GM12865 (cell line): Measurements from ENCODE around the gene TTC28.

Experiments
- DNase-seq: peaks from one replicate; pipeline ENCODE4 v3.0.0; 2010; ENCODE audit warnings: low read depth
- H3K4me3 ChIP-seq: 2 replicates; pipeline ENCODE4 v1.5.1; 2011; ENCODE audit warnings: mild to moderate bottlenecking, low read depth, low read length, control low read depth
- CTCF ChIP-seq: IDR thresholded peaks from 2 replicates; pipeline ENCODE4 v1.5.1; 2011; ENCODE audit warnings: low read length, control low read depth, low read depth, inconsistent platforms; ENCODE audit not compliant: insufficient read depth; ENCODE audit errors: missing control alignments

TTC28 gene

DNA sequence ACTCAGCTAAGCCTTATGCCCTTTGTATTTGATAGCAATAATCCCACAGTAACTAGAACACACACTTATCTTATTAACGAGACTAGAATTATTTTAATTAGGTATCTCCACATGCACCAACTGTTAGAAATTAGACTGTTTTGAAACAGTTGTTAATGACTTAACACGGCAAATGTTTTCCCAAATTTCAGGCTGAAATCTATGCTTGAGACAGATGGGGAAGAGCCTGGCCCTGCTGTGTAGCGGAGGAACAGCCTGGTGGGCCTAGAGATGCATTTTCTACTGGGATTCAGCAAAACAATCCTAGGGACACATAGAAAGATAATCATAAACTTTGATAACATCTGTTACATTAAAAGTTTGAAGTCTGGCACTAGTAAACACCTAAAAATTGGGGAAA lies 273.4 kb downstream of the TTC28 start:
- TF ChIP-seq CTCF: no peak
- H3K4me3 ChIP-seq: no peak overlapping the region
- DNase-seq: no peak

DNA sequence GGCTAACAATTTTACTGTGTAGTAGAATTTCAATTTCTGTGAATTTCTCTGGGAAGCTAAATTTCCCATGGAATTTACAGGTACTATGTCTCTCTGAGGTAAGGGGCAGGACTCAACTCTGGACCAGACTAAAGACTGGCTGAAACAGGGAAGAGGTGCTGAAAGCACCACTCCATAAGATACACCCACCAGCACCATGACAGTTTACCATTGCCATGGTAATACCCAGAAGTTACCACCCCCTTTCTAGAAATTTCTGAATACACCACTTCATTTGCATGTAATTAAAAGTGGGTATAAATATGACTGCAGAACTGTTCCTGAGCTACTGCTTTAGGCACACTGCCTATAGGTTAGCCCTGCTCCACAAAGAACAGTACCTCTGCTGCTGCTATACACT lies 274.1 kb downstream of the TTC28 start:
- TF ChIP-seq CTCF: no peak
- no peak for DNase-seq
- no peak overlapping the region for H3K4me3 ChIP-seq

GRCh38 chr22:28402539-28402938 lies 277.1 kb downstream of the TTC28 start:
- peak; percentile 63 for DNase-seq
- no peak overlapping the region for H3K4me3 ChIP-seq
- no peak for TF ChIP-seq CTCF

DNA sequence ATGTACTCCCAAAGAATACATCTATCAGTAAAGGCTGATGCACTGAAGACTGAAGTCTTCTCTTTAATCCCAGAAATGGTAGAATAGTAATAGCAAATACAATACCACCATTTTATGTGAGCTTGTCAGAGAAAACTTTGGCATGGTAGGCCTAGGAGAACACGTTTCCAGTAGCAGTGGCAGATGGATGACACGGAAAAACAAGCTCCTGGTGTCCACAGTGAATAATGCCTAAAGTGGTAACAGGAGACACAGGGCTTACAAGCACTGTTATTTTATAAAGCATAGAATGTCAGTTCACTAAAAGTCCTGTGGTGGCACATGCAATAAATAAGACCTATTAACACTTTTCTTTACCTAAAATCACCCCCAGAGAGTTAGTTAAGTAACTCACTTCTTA lies 277.6 kb downstream of the TTC28 start:
- TF ChIP-seq CTCF: no peak
- DNase-seq: no peak
- H3K4me3 ChIP-seq: no peak overlapping the region

DNA sequence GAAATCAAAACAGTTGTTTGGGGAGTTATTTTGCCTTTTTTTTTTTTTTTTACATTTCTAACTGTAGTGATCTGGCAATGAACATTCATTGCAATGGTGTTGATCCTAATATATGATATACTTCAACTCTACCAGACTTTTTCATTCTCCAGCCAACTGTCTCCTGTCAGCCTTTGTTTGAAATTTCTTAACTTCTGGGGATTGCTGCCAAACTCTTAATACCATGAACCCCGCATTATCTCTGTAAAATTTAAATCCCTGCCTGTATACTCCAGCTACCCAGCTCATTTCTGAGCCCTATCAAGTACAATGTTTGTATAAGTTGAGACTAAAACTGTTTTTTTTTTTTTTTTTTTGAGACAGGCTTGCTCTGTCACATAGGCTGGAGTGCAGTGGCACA lies 280.7 kb downstream of the TTC28 start:
- TF ChIP-seq CTCF: no peak
- no peak for DNase-seq
- no peak overlapping the region for H3K4me3 ChIP-seq

- no peak overlapping the region for H3K4me3 ChIP-seq
- TF ChIP-seq CTCF: no peak
- DNase-seq: no peak
Measured at GRCh38 chr22:28398355-28398754, 281.3 kb downstream of the TTC28 start.

DNA sequence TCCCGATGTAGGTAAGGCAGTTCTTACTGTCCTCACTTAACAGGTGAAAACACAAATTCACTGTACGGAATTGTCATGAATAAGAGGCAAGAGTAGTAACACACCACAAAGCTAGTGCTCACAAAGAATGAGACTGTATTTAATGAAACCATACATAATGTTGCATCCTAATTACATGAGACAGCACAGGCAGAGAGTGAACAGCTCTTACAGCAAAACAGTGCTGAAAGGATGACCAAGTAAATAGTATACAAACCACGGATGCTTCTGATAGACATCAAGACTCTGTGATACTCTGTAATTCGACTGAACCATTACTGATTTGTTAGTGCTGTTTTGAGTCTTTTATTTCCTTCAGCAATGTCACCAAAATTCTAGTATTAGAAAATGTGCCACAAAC lies 282.3 kb downstream of the TTC28 start:
- no peak for DNase-seq
- no peak for TF ChIP-seq CTCF

More for the DNA sequence above, 282.3 kb downstream of the TTC28 start:
- no peak overlapping the region for H3K4me3 ChIP-seq
